GM13977 (cell line): ENCODE results near the gene XRCC5.

Source experiments
- DNase-seq: peaks from one replicate; pipeline ENCODE4 v3.0.0; 2012; ENCODE audit warnings: low spot score
- in situ Hi-C: fragments of 300-500 bp; cut with MboI; formaldehyde crosslinking; loops from one replicate; pipeline ENCODE4 v1.12.0; 2022; ENCODE audit warnings: low sequenced_read_pairs, low pct_unique_long_range_greater_than_20kb, mixed read lengths, inconsistent platforms; ENCODE audit not compliant: unreplicated experiment
- TF ChIP-seq, protein P1 (sequence below): IDR thresholded peaks from 2 replicates; pipeline ENCODE4 v1.5.1; 2012; ENCODE audit warnings: mild to moderate bottlenecking, control low read depth; ENCODE audit not compliant: insufficient read depth; ENCODE audit errors: extremely low read depth, missing control alignments

XRCC5 gene

DNA sequence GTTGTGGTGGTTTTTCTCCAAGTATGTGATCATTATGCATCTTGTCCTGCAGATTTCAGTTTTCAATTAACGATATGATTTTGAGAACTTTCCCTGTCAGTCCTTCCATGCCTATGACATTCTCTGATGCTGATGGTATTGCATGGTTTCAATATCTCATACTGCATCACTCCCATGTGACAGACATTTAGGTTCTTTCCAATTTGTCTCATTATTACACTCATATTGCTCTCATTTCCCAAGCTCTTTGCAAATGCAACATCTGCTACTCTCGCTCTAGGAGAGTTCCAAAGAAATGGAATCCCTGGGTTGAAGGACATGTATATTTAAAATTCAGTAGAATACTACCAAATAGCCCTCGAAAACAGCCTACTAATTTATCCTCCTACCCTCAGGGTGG lies 137.6 kb downstream of the XRCC5 start:
- TF ChIP-seq, protein P1, sequence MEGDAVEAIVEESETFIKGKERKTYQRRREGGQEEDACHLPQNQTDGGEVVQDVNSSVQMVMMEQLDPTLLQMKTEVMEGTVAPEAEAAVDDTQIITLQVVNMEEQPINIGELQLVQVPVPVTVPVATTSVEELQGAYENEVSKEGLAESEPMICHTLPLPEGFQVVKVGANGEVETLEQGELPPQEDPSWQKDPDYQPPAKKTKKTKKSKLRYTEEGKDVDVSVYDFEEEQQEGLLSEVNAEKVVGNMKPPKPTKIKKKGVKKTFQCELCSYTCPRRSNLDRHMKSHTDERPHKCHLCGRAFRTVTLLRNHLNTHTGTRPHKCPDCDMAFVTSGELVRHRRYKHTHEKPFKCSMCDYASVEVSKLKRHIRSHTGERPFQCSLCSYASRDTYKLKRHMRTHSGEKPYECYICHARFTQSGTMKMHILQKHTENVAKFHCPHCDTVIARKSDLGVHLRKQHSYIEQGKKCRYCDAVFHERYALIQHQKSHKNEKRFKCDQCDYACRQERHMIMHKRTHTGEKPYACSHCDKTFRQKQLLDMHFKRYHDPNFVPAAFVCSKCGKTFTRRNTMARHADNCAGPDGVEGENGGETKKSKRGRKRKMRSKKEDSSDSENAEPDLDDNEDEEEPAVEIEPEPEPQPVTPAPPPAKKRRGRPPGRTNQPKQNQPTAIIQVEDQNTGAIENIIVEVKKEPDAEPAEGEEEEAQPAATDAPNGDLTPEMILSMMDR, result no peak
- no peak for DNase-seq
- in situ Hi-C loops, result no loop called here
